Kidney (tissue), 14 donors: Measurements from ENCODE around the gene ROR2. TPM values are rescaled to one million over a fixed set of nuclear protein-coding genes. Genes with fewer than 3 reads are reported as not detected.

Experiments used
- DNase-seq, 5 donors: peaks; one replicate each; pipeline ENCODE4 v3.0.0-alpha.2; 2013 to 2020
- FAIRE-seq: peaks from 2 replicates; lab custom pipeline; 2012; peaks lifted over from hg19 to GRCh38; lab: Jason Lieb, UNC
- H3K27ac ChIP-seq, 2 donors: one replicate each; pipeline ENCODE4 v1.7.0; 2013; ENCODE audit warnings: low read depth in 2 of 2, low read length in 2 of 2, inconsistent platforms in 1 of 2
- H3K27me3 ChIP-seq: one replicate; pipeline ENCODE4 v1.7.1; 2013; ENCODE audit warnings: low read length, inconsistent platforms; ENCODE audit not compliant: control insufficient read depth, insufficient read depth
- H3K36me3 ChIP-seq, 3 donors: one replicate each; pipeline versions ENCODE4 v1.7.0 to v1.7.1; 2013; ENCODE audit warnings: low read length in 3 of 3, control low read depth in 1 of 3, inconsistent platforms in 1 of 3; ENCODE audit not compliant: insufficient read depth in 3 of 3, control insufficient read depth in 2 of 3
- H3K4me1 ChIP-seq, 3 donors: one replicate each; pipeline versions ENCODE4 v1.7.0 to v1.7.1; 2013; ENCODE audit warnings: low read length in 3 of 3, inconsistent platforms in 1 of 3, low read depth in 1 of 3; ENCODE audit not compliant: control insufficient read depth in 2 of 3, insufficient read depth in 2 of 3
- H3K4me3 ChIP-seq, 3 donors: one replicate each; pipeline versions ENCODE4 v1.7.0 to v1.8.1; 2013; ENCODE audit warnings: low read length in 3 of 3, control low read depth in 1 of 3, inconsistent platforms in 1 of 3
- H3K9ac ChIP-seq, 3 donors: one replicate each; pipeline versions ENCODE4 v1.7.0 to v1.7.1; 2013; ENCODE audit warnings: low read length in 3 of 3, control low read depth in 1 of 3, inconsistent platforms in 1 of 3
- H3K9me3 ChIP-seq, 3 donors: one replicate each; pipeline versions ENCODE4 v1.7.0 to v1.7.1; 2013; ENCODE audit warnings: low read length in 3 of 3, control low read depth in 1 of 3, inconsistent platforms in 1 of 3; ENCODE audit not compliant: control insufficient read depth in 2 of 3, insufficient read depth in 1 of 3
- CTCF ChIP-seq: IDR thresholded peaks from 3 replicates; pipeline ENCODE4 v1.5.1; 2012; ENCODE audit warnings: mild to moderate bottlenecking, moderate library complexity, borderline replicate concordance; ENCODE audit not compliant: insufficient read depth; ENCODE audit errors: extremely low read depth
- intact Hi-C: fragments of 100-400 bp; cut with DNase I; formaldehyde crosslinking; loops from one replicate; pipeline ENCODE4 v1.11.1; 2022
- polyA plus RNA-seq: library from polyadenylated mRNA; stranded (reverse); fragments of 350-450 nt; fragmentation: Illumina TruSeq; extraction: RNeasy Lipid Tissue Mini Kit (QIAGEN cat#74804); gene quantifications from one replicate; pipeline ENCODE4 v1.2.3, GENCODE V29; 2014; ENCODE audit warnings: low read depth, low replicate concordance; ENCODE audit not compliant: insufficient read depth
- total RNA-seq: library from RNA; stranded (reverse); fragmentation: NEBNext Ultra II Directional; extraction: Animal tissue kit (Norgen Biotek cat#: 25700); gene quantifications from one replicate; pipeline ENCODE4 v1.2.1, GENCODE V29; 2021
- donor health status: control.
- donor health status: control.
- donor health status: control.
- donor health status: control.
- donor health status: control.
- donor health status: DM: yes; HTN: yes; CAD: no.
- donor health status: Normal renal cell carcinoma (clear cell type).

ROR2 gene
- total and polyA plus RNA-seq, 2 donors from 2014 or later, result 1.5 to 5.7 TPM

GRCh38 chr9:91818647-91819403 is 131.2 kb downstream of the ROR2 start:
- intact Hi-C loops, result no loop called here
- FAIRE-seq (no peak), DNase-seq (no peak)
- no peaks in the 10 kb centered on the region for H3K9me3 ChIP-seq
- H3K4me3 ChIP-seq, result no peak overlapping the region
- H3K36me3 ChIP-seq, result no peaks in the 10 kb centered on the region
- H3K9ac ChIP-seq, result no peak overlapping the region
- no peak overlapping the region for H3K27ac ChIP-seq
- peaks cover 0 to 5% (median 3%) of the 10 kb centered on the region in 3 donors for H3K4me1 ChIP-seq
- TF ChIP-seq CTCF, result no peak
- no peaks in the 10 kb centered on the region for H3K27me3 ChIP-seq

DNA sequence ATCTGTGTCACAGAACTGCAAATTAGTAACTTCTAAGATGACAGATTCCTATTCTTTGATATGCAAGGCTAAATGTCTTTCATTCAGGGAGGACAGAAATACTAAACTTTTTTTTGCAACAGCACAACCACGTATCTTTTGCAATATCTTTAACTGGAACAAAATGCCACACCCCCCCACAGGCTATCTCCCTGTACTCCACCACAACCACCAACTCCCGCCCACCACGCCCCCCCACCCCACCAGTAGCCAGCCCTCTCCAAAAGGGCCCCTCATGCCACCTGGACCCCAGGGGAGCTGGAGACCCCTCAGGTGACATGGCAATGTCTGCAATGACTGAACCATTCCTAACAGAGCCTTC is 131.8 kb downstream of the ROR2 start:
- Histone ChIP-seq H3K27ac (no peak overlapping the region), H3K27me3 (no peaks in the 10 kb centered on the region), H3K4me3 (peak overlapping the region in 2 of 3 donors; percentile 26 to 49), H3K36me3 (no peaks in the 10 kb centered on the region), H3K9ac (peak overlapping the region in 1 of 3 donors; percentile 51), H3K4me1 (peaks cover 0 to 5% (median 3%) of the 10 kb centered on the region in 3 donors), H3K9me3 (no peaks in the 10 kb centered on the region)
- TF ChIP-seq CTCF, result no peak
- FAIRE-seq, result no peak
- intact Hi-C loops, result no loop called here
- DNase-seq, result no peak

DNA sequence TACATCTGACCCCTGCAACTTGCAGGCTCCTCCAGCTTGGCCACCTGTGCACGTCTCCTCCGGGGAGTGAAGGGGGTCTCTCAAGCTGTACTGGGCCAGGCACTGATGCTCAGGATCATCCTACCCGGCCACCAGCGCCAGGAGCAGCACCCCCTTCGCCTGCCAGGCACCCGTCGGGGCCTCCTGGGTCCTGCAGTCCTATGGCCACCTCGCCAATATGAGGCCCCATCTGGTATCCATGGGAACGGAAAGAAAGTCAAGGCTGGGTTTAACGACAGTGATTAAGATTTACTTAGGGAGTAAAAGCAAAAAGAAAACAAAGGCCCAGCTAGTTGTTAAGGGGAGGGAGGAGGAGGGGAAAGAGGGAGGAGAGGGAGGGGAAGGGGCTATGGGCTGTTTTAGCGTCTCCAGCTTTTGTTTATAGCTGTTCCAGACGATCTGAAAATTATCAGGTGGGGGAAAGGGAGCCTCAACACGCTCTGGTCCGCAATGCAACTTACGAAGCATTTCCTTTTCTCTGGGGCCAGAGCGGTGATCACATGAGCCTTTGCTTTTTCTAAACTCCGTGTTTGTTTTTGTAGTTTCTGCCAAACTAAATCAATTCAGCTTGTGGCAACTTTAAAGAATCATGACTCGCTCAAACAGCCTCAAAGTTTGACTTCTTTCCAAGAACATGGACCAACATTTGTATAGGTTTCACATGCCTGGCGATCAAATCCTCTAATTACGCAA is 132.4 kb downstream of the ROR2 start:
- Histone ChIP-seq H3K4me3 (peak overlapping the region; percentile 26 to 49 (median 41)), H3K9me3 (no peaks in the 10 kb centered on the region), H3K27ac (no peak overlapping the region), H3K36me3 (no peaks in the 10 kb centered on the region), H3K4me1 (peaks cover 0 to 5% (median 3%) of the 10 kb centered on the region in 3 donors), H3K27me3 (no peaks in the 10 kb centered on the region), H3K9ac (peak overlapping the region in 1 of 3 donors; percentile 51)
- DNase-seq, result peak in 4 of 5 donors; percentile 80 to 96 (median 90)
- FAIRE-seq, result no peak
- TF ChIP-seq CTCF, result no peak
- intact Hi-C loops, result no loop called here
